Muscle of back (tissue), 11 donors: ENCODE data around the gene CELSR1. TPM values are rescaled to one million over a fixed set of nuclear protein-coding genes. Genes with fewer than 3 reads are reported as not detected.

Source experiments
- DNase-seq, 3 donors: peaks; one replicate each; pipeline versions ENCODE4 v3.0.0 to v3.0.0-alpha.2; 2013
- polyA plus RNA-seq, 10 donors: library from polyadenylated mRNA; unstranded; fragments of 120-200 nt; gene quantifications; one replicate each; pipeline ENCODE4 v1.2.1, GENCODE V29; 2013; ENCODE audit not compliant: insufficient read length in 10 of 10

CELSR1 gene
- polyA plus RNA-seq, 10 donors, result 1.7 to 9.8 (median 3.3) TPM

DNA sequence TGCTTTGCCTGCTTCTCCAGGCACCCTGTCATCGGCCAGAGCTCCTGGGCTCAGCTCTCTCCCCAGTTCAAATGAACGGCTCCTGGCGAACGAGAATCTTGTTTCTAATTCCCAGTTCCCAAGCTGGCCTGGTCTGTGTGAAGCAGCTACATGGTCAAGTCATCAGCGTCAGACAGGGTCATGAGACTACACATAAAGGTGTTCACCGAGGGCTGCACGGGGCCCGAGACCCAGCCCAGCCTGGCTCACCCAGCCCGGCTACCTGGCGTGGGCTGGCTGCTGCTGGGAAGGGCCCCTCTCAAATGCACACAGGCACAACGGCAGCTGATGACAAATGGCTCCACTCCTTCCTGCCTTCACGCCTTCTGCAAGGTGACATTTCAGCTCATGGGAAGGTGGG lies 14.6 kb upstream of the CELSR1 start:
- DNase-seq, result no peak

DNA sequence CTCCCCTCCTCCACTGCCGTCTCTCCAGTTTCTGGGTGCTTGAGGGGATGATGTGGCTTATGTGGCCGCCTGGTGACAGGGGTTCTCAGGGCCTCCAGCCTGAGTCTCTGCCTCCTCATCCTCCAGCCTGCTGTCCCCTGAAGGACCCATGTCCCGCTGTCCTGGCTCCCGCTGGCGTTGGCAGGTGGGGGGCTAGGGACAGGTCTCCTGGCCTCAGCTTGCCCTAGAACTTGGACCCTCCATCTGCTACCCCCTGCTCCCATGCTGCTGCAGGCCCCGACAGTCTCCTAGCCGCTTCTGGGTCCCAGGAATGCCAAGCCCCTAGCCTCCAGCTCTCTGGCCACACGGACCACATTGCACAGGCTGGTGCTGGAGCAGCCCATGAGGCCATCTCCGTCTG lies 13.9 kb upstream of the CELSR1 start:
- no peak for DNase-seq

DNA sequence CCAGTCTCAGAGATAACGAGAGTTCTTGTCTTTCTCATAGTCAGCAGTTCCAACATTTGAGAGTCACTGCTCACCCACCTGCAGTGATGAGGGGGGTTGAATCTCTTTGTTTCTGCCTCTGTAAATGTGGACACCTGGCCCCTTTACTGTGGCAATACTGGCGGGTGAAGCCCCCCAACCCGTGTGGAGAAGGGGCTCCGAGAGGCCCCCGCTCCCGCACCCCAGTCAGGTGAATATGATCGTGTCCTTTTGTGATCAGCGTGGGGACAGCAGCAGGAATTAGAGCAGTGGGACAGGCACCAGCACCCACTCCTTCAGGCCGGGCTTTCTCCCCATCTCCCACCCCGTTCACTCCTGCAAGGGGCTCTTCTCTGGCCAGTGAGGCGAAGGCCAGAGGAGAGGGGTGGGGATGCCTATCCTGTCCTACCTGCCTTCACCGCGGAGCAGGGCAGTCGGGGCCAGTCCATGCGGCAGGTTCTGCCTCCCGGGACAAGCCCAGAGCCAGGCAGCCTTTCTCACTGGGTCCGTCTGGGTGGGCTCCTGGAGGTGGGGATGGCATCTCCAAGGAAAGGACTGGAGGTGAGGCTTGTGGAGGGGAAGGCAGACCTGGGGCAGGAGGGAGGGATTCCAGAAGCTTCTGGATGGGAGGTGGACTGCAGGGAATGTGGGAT lies 12.7 kb upstream of the CELSR1 start:
- DNase-seq, result no peak

DNA sequence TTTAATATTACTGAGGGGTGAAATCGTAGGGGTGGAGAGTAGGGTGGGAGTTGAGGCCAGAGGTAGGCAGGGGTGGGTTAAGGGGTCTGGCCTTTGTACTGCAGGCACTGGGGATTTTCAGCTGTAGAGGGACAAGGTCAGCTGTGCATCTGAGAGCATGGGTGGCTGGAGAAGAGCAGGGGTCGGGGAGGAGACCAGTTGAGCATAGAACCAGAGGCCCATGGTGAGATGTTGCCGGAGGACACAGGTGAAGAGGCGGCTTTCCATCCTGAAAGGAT lies 12.1 kb upstream of the CELSR1 start:
- DNase-seq, result no peak

DNA sequence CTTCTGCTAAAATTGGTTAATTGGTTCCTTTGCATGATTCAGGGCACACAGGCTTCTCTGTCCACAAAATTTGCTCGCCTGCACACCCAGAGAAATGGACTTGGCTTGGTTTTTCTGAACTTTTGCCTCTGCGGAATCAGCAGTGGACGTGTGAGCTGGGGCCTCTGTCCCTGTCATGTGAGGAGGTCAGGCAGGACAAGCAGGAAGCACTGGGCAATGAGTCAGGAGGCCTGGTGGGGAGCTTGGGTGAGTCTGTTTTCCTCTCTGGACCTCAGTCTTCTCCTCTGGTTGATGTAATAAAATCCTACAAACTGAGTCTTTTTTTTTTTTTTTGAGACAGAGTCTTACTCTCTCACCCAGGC lies 10.4 kb upstream of the CELSR1 start:
- DNase-seq, result peak; percentile 64 to 82 (median 68)

DNA sequence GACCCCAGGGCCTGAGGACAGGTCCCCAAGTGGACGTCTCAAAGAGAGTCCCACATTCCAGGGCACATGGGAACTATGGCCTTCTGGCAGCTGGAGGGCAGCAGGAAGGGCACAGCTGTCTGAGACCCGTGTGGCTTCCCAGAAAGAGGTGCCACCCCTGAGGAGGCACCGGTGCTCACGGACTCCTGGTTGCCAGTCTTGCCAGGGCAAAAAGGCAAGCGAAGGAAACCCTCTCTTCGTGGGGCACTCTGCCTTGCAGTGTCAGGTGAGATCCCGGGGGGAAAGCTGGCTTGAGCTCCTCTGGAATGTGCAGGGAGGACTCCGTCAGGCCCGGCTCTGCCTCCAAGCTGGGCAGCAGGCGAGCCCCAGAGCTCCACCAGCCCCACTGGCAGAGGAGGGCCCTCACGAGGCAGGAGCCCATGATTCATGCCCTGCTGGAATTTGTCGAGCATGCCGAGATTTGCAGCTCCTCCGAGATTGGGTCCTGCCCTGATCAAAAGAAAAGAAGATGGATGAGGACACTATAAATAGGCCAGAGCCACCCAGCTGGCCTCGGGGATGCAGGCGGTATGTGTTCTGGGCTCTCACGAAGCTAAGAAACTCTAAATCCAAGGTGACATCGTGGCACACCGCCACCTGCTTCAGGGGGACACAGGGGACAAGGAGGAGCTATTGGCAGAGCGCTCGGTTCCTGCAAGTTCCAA lies 9.9 kb upstream of the CELSR1 start:
- peak in 2 of 3 donors; percentile 40 to 41 for DNase-seq

DNA sequence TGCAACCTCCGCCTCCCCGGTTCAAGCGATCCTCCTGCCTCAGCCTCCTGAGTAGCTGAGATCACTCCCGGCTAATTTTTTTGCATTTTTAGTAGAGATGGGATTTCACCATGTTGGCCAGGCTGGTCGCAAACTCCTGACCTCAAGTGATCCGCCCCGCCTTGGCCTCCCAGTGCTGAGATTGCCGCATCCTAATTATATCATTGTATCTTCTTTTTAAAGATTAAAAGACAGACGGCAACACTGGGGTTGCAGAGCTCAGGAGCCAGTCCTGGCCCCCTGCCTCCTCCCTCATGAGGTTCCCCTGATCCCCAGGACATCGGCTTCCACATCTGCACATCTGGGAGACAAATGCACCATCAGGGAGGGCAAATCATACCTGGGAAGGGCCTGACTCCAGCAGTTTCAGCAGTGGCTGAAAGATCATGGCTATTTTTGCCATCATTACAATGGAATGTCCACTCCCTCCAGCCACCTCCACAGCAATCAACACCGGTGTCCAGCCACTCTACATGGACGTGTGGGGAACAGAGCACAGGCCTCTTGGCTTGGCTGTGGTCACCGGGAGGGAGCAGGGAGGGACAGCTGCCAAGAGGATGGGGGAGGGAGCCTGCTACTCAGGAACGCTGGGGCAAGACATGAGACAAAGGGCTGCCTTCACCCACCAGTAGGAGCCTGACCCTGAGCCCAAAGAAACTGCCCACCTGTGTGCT lies 9.2 kb upstream of the CELSR1 start:
- DNase-seq, result peak in 1 of 3 donors; percentile 59

DNA sequence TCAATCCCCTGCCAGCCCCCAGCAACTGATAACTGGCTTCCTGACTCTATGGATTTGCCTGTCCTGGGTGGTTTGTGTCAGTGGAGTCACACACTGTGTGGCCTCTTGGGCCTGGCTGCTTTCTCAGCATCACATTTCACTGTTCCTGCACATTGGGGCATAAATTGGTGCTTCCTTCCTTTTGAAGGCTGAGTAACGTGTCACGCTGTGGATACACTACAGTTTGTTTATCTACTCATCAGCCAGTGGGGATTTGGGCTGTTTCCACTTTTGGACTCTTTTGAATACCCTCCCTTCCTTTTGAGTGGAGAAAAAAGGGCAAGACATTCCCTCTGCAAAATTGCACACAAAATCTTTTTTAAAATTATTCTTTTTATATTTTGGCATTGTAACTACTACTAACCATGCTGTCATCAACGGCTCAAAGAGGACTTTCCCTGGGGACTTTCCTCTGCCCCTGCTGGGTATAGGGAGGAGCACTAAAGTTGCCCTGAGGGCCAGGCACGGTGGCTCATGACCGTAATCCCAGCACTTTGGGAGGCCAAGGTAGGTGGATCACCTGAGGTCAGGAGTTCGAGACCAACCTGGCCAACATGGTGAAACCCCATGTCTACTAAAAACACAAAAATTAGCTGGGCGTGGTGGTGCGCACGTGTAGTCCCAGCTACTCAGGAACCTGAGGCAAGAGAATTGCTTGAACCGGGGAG lies 7.8 kb upstream of the CELSR1 start:
- no peak for DNase-seq

DNA sequence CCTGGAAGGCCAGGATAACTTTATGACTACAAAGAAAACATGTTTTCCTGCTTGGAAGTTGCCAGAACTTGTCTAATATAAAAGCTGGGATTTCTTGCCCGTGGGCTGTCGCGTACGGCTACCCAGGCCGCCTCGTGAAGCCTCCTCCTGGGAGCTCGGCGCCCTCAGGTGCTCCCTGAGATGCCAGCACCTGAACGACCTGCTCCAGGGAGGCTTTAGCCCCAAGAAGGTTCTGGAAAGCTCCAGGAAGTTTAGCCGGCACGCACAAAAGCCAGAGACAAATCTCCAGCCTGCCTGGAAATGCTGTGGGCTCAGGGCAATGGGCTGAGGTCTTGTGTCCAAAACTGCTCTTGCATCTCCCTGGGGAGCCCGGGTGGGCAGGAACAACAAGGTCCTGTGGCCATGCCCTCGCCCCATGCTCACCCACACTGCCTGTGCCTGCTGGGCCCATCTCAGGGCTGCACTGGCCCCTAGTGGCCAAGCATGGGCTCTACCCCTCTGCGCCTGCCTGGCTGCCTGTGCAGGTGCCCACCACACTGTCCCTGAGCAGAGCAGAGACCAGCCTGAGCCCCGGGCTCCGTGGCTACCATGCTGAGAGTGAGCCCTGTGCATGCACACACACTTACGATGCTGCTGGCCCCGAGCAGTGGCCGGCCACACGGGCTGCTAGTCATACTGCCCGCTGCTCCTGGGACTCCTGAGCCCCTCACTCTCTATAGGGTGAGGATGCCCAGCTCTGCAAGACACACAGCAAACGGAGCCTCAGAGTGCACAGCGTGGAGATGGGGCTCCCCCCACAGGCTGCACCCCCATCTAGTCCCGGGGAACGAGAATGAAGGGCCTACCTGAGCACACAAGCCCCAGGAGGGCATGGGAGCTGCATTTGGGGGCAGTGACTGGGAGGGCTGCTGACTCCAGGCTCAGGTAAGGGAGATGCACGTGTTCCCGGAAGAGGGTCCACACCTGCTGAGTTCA lies 4.9 kb upstream of the CELSR1 start:
- peak in 2 of 3 donors; percentile 61 to 76 for DNase-seq

DNA sequence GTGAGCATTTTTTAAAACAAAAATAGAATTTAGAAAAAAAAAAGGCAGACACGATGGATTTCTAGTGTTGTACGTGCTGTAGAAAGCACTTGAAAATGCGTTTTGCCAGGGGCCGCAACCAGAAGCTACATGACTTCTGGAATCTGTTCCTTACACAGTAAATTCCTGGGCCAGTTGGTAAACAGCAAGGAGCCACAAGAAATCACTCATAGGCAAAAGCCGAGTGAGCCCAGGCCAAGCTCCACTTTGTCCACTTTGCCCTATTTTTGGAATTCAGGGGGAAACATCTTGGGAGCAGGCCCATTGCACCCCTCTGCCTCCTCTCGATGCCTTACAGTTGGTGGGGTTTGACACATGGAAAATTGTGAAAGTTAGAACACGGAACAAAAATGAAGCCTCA lies 4.1 kb upstream of the CELSR1 start:
- DNase-seq, result no peak

DNA sequence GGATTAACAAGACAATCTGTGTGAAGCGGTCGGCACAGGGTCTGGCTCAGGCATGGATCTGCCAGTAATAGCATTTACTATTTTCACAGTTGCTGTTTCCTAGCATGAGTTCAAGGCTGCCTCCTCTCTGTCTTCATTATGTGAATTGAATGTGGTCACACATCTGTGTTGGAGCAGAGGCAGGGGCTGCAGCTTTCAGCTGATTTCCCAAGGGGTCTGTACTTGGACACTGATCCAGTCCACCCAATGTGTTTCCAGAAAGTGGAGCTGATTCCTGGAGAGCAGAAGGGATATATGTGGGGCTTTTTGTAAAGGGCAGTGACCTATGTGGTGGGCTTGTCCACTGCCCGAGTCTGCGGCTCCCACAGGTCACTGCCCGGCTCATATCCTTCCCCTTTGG lies 3.5 kb upstream of the CELSR1 start:
- peak in 2 of 3 donors; percentile 56 to 76 for DNase-seq

DNA sequence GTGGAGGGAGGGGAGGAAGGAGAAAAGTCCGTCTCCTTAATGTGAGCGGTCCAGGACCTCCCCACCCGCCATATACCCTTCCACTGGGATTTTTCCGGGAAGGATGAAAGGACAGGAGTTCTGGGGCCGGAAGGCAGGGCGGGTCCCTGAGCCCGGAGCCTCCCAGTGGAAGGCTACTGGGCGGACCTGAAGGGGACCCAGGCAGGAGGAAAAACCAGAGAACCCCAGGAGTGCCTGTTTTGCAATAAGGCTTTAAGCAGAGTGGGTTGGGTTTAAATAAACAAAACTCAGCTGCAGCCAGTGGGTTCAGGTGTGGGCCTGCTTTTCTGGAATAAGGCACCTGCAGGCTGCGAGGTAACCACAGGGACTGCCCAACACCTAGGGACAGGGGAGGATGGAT lies 1.7 kb upstream of the CELSR1 start:
- no peak for DNase-seq

DNA sequence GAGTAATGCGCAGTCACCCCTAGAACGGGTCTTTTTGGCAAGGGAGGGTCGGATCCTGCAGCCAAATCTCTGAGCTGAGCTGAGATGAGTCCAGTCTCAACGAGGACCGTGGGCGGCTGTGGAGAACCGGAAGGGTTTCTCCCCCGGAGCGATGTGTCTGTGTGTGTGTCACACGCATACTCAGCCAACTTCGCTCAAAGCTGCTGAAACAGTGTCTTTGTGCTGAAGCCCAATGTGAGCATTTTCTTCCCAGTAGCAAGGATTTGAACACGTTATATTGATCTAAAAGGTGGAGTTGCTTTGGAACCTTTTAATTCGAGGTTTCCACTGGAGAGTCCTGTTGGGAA lies 1.4 kb upstream of the CELSR1 start:
- DNase-seq, result no peak

DNA sequence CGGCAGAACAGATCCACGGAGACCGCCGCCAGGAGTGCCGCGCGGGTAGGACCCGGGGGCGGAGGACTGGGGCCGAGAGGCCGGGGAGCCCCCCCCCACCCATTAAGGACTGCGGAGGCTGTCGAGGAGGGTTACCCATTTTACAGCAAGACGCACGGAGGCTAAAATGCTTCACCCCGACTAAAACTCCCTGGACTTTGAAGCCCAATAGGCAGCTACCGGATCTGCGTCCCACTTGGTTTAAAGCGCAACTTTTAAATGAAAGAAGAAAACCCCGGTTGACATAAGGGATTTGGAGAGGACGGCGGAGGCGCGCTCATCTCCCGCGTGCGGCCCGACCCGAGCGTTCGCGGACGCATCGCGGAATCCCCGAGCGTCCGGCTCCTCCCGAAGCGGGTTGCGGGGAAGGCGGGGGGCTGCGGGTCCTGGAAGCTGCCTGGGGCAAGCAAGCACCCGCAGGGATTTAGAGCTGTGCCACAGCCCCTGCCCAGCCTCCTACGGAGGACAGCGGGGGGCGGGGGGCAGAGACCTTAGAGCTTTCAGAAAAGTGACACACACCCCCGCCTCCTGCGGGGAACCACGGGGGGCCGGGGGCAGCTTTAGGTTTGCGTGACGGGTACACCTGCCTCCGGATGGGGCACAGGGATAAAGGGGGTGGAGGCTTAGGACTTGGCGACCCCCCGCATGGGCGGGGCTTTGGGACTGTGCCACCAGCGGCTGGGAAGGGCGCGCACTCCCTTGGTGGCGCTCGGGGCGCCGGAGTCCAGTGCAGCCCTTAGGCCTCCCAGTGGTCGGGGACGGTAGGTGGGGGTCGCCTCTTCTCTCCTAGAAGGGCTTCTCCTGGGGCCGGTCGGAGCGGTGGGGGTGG lies 760 bp upstream of the CELSR1 start:
- peak in 1 of 3 donors; percentile 51 for DNase-seq

DNA sequence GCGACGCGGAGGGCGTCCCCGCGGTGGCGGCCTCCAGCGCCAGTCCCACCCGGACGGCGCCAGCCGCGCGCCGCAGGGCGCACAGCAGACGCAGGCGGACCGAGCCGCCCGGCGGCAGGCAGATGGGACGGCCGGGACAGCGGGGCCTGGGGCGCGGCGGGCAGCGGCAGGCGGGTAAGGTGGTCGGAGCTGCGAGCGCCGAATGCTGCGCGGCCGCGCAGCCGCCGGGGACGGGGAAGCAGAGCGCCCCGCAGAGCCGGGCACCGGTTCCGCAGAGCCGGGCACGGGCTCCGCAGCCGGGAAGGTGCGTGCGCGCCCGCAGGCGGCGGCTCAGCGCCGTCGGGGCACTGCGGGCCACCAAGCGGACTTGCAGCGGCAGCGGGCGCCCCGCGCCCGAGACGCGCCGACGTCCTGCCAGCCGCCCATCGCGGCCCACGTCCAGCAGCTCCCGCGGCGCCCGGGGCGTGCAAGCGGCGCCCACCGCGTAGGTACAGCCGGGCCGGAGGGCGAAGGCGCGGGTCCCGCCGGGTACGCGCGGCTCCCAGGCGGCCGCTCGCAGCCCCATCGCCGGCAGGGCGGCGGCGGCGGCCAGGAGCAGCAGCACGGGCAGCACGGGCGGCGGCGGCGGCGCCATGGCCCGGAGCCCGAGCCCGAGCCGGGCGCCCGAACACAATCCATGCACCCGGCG lies 739 bp downstream of the CELSR1 start:
- no peak for DNase-seq

DNA sequence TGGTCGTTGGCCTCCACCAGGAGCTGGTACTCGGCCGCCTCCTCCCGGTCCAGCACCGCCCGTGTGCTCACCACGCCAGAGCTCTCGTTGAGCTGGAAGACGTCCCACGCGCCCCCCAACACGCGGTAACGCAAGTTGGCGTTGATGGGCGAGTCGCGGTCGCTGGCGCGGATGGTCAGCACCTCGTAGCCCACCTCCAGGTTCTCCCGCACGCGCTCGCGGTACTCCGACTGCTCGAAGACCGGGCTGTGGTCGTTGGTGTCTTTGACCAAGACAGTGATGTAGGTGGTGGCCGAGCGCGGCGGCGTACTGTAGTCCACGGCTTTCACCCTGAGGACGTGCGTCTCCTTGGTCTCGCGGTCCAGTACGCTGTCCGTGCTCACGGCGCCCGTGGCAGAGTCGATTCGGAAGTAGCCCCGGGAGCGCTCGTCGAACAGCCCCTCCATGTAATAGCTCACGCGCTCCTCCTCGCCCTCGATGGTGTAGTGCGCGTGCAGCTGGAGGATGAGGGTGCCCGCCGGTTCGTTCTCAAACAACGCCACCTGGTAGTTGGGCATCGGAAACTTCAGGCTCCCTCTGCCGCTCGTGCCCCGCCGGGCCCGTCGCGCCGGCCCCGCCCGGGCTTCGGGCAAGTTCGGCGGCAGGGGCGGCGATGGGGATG lies 1.4 kb downstream of the CELSR1 start:
- DNase-seq, result no peak

DNA sequence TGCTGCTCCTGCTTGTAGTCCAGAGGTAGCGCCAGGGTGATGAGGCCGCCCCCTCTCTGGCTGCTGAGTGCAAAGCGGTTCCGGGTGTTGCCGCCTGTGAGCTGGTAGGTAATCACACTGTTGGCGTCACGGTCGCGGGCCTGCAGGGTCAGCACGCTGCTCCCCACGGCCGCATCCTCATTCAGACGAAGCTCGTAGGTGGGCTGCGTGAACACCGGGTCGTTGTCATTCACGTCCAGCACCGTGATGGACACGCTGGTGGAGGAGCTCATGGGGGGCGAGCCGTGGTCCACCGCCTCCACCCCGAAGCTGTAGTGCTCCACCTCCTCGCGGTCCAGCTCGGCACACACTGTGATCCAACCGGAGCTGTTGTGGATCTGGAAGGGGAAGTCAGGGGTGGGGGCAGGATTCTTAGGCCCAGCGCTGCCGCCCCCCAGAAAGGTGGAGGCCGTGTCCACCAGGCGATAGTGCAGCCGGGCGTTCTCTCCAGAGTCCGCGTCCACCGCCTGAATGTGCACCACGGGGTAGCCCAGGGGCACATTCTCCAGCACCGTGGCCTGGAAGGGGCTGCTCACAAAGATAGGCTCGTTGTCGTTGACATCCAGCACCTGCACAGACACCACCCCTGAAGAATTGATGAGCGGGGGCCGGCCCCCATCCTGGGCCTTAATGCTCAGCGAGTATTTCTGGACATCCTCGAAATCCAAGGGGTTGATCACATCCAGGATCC lies 2.4 kb downstream of the CELSR1 start:
- DNase-seq, result no peak

DNA sequence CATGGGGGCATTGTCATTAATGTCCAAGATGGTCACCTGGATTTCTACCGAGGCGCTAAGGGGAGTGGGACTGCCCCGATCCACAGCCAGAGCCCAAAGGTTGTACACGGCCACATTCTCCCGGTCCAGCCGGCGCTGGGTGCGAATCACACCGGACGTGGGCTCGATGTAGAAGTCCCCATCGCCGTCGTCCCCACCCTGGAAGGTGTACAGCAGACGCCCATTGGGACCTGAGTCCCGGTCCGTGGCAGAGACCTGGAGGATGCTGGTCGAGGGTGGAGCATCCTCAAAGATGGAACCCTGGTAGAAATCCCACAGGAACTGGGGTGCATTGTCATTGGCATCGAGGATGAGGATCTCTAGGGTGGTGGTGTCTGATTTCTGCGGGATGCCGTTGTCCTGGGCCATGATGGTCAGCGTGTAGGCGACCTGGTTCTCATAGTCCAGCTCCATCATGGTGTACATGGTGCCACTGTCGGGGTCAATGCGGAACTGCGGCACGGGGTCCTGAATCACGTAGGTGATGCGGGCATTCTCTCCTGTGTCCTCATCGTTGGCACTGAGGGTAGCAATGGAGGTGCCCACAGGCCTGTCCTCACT lies 3.1 kb downstream of the CELSR1 start:
- DNase-seq, result no peak
